Neural cell (in vitro differentiated cells): ENCODE measurements around the gene ADGRB3. TPM values are rescaled to one million over a fixed set of nuclear protein-coding genes. Genes with fewer than 3 reads are reported as not detected.

Experiments
- H2AFZ ChIP-seq: fragments of 200-600, 300-800 bp; sonication (generic), shearing (Covaris generic); 2 replicates; pipeline ENCODE4 v1.6.0; 2014; ENCODE audit warnings: low read depth, mild to moderate bottlenecking, antibody characterized with exemption, low read length, moderate library complexity
- H3F3A ChIP-seq: fragments of 200-600 bp; shearing (Covaris generic); 2 replicates; pipeline ENCODE4 v1.6.1; 2016; ENCODE audit warnings: mild to moderate bottlenecking, moderate library complexity, mixed read lengths, antibody characterized with exemption, low read length; ENCODE audit not compliant: insufficient read depth, poor library complexity, severe bottlenecking
- H3K27ac ChIP-seq: fragments of 200-600, 300-800 bp; sonication (generic), shearing (Covaris generic); 2 replicates; pipeline ENCODE4 v1.5.1; 2014; ENCODE audit warnings: mild to moderate bottlenecking, low read length, moderate library complexity
- H3K27me3 ChIP-seq: fragments of 300-800, 200-600 bp; sonication (generic), shearing (Covaris generic); 2 replicates; pipeline ENCODE4 v1.6.0; 2014; ENCODE audit warnings: mild to moderate bottlenecking, low read depth, low read length, moderate library complexity; ENCODE audit not compliant: insufficient read depth
- H3K36me3 ChIP-seq: fragments of 300-800, 200-600 bp; sonication (generic), shearing (Covaris generic); 2 replicates; pipeline ENCODE4 v1.5.1; 2014; ENCODE audit warnings: mild to moderate bottlenecking, antibody characterized with exemption, low read length, moderate library complexity; ENCODE audit not compliant: insufficient read depth
- H3K4me2 ChIP-seq: fragments of 300-800, 200-600 bp; sonication (generic), shearing (Covaris generic); 2 replicates; pipeline ENCODE4 v1.6.0; 2014; ENCODE audit warnings: mild to moderate bottlenecking, low read length
- H3K4me3 ChIP-seq: fragments of 300-800, 200-600 bp; sonication (generic), shearing (Covaris generic); 2 replicates; pipeline ENCODE4 v1.5.1; 2014; ENCODE audit warnings: mild to moderate bottlenecking, low read length, moderate library complexity
- H3K79me2 ChIP-seq: fragments of 200-600 bp; shearing (Covaris generic); replicated peaks from 2 replicates; pipeline ENCODE4 v1.6.0; 2014; ENCODE audit warnings: mild to moderate bottlenecking, low read length, moderate library complexity; ENCODE audit not compliant: insufficient read depth
- H3K9ac ChIP-seq: fragments of 300-800, 200-600 bp; sonication (generic), shearing (Covaris generic); 2 replicates; pipeline ENCODE4 v1.6.1; 2016; ENCODE audit warnings: mild to moderate bottlenecking, low read length, mixed read lengths
- H3K9me2 ChIP-seq: fragments of 200-600 bp; shearing (Covaris generic); 2 replicates; pipeline ENCODE4 v1.6.1; 2016; ENCODE audit warnings: mild to moderate bottlenecking, low read length, mixed read lengths; ENCODE audit not compliant: insufficient read depth
- H3K9me3 ChIP-seq: fragments of 200-600, 300-800 bp; sonication (generic), shearing (Covaris generic); 2 replicates; pipeline ENCODE4 v1.6.1; 2016; ENCODE audit warnings: mild to moderate bottlenecking, mixed run types, low read length, moderate library complexity, mixed read lengths
- H4K20me1 ChIP-seq: fragments of 200-600 bp; shearing (Covaris generic); 2 replicates; pipeline ENCODE4 v1.6.1; 2016; ENCODE audit warnings: mild to moderate bottlenecking, mixed run types; ENCODE audit not compliant: insufficient read depth
- CTCF ChIP-seq: fragments of 450-650 bp; IDR thresholded peaks from 2 replicates; pipeline ENCODE4 v1.5.1; 2014; ENCODE audit warnings: antibody characterized with exemption, mild to moderate bottlenecking, moderate library complexity; ENCODE audit not compliant: poor library complexity, severe bottlenecking
- EP300 ChIP-seq: fragments of 450-650 bp; conservative IDR thresholded peaks from 2 replicates; pipeline ENCODE4 v1.6.1; 2014; ENCODE audit warnings: antibody characterized with exemption, mild to moderate bottlenecking, moderate library complexity; ENCODE audit not compliant: poor library complexity, severe bottlenecking
- EZH2 ChIP-seq: fragments of 200-600, 300-800 bp; shearing (Covaris generic), sonication (generic); IDR thresholded peaks from 2 replicates; pipeline ENCODE4 v1.6.1; 2014; ENCODE audit warnings: antibody characterized with exemption, low read length, borderline replicate concordance, mild to moderate bottlenecking; ENCODE audit not compliant: insufficient read depth, poor library complexity, severe bottlenecking
- MXI1 ChIP-seq: fragments of 450-650 bp; conservative IDR thresholded peaks from 2 replicates; pipeline ENCODE4 v1.6.1; 2014; ENCODE audit warnings: antibody characterized with exemption, mild to moderate bottlenecking; ENCODE audit not compliant: poor library complexity, severe bottlenecking
- POLR2AphosphoS5 ChIP-seq: IDR thresholded peaks from 2 replicates; pipeline ENCODE4 v1.6.1; 2012
- RAD21 ChIP-seq: fragments of 450-650 bp; conservative IDR thresholded peaks from 2 replicates; pipeline ENCODE4 v1.6.1; 2014; ENCODE audit warnings: antibody characterized with exemption, mild to moderate bottlenecking, moderate library complexity
- REST ChIP-seq: IDR thresholded peaks from 2 replicates; pipeline ENCODE4 v1.6.1; 2012; ENCODE audit warnings: borderline replicate concordance
- SMC3 ChIP-seq: fragments of 450-650 bp; conservative IDR thresholded peaks from 2 replicates; pipeline ENCODE4 v1.6.1; 2014; ENCODE audit warnings: antibody characterized with exemption, mild to moderate bottlenecking, moderate library complexity; ENCODE audit not compliant: poor library complexity
- TAF1 ChIP-seq: IDR thresholded peaks from 2 replicates; pipeline ENCODE4 v1.6.1; 2012; ENCODE audit warnings: low read depth
- polyA plus RNA-seq: library from polyadenylated mRNA; depleted of rRNA; stranded (reverse); fragments of >200 nt; gene quantifications from 2 replicates; pipeline ENCODE4 v1.2.3, GENCODE V29; 2014

The ADGRB3 gene
- polyA plus RNA-seq, 1 donor from 2014 or later, result 66.5 TPM

GRCh38 chr6:68652117-68652536 is 17.0 kb downstream of the ADGRB3 start:
- H4K20me1 ChIP-seq, result no peaks in the 10 kb centered on the region
- H3K9me2 ChIP-seq, result no peaks in the 10 kb centered on the region
- H3K79me2 ChIP-seq, result peaks cover 19% of the 10 kb centered on the region
- no peaks in the 10 kb centered on the region for H3K27me3 ChIP-seq
- no peak overlapping the region for H3K4me2 ChIP-seq
- H3K27ac ChIP-seq, result no peak overlapping the region
- TF ChIP-seq TAF1, result no peak
- no peak for TF ChIP-seq CTCF
- TF ChIP-seq RAD21, result no peak
- no peak overlapping the region for H2AFZ ChIP-seq
- H3K9me3 ChIP-seq, result no peaks in the 10 kb centered on the region
- no peaks in the 10 kb centered on the region for H3K36me3 ChIP-seq
- no peak overlapping the region for H3K4me3 ChIP-seq
- no peak overlapping the region for H3K9ac ChIP-seq
- H3F3A ChIP-seq, result no peaks in the 10 kb centered on the region

- Histone ChIP-seq H3K9ac (no peak overlapping the region), H3K79me2 (peaks cover 19% of the 10 kb centered on the region), H3K4me2 (no peak overlapping the region), H3K36me3 (no peaks in the 10 kb centered on the region), H3K9me3 (no peaks in the 10 kb centered on the region), H3K4me3 (no peak overlapping the region), H2AFZ (no peak overlapping the region), H3K27ac (no peak overlapping the region), H3F3A (no peaks in the 10 kb centered on the region), H4K20me1 (no peaks in the 10 kb centered on the region), H3K27me3 (no peaks in the 10 kb centered on the region), H3K9me2 (no peaks in the 10 kb centered on the region)
- TF ChIP-seq EP300 (no peak), CTCF (no peak), MXI1 (no peak), RAD21 (no peak), POLR2AphosphoS5 (no peak), EZH2 (no peak), TAF1 (no peak), SMC3 (no peak), REST (no peak)
These were observed 18.1 kb downstream of the ADGRB3 start for GRCh38 chr6:68653074-68653705.
